DOHH2 (cell line): ENCODE data around the gene EXD3.

Experiments
- CTCF ChIP-seq: fragments of 200-600 bp; sonication (generic); IDR thresholded peaks from one replicate; pipeline ENCODE4 v1.5.1; 2014; ENCODE audit warnings: antibody characterized with exemption, mild to moderate bottlenecking, low read depth, low read length; ENCODE audit not compliant: poor library complexity, severe bottlenecking
- EZH2phosphoT487 ChIP-seq: fragments of 200-600 bp; sonication (generic); IDR thresholded peaks from 2 replicates; pipeline ENCODE4 v1.6.1; 2017; ENCODE audit warnings: borderline replicate concordance, mild to moderate bottlenecking, antibody characterized with exemption, low read length, moderate library complexity, mixed read lengths

GRCh38 chr9:137465000-137465719 lies 42.2 kb upstream of the EXD3 start:
- no peak for TF ChIP-seq CTCF
- no peak for TF ChIP-seq EZH2phosphoT487
